CD4-positive, alpha-beta T cell treated with Interleukin-21 for 1 hour (primary cell): ENCODE results near the gene P2RX7.
"Not testable (repeated sequence)": the region's sequence is repeated elsewhere in the genome, so short reads cannot be mapped to it uniquely, and the experiment has no call there.

Experiments used
- DNase-seq: peaks from one replicate; pipeline ENCODE4 v3.0.0-alpha.2; 2020

The P2RX7 gene

GRCh38 chr12:121139286-121139685 is 6.6 kb downstream of the P2RX7 start:
- DNase-seq, result no peak

GRCh38 chr12:121142171-121142950 is 9.7 kb downstream of the P2RX7 start:
- DNase-seq, result no peak

- DNase-seq, result no peak
Observed at GRCh38 chr12:121144416-121144914, 11.8 kb downstream of the P2RX7 start.

- no peak for DNase-seq
Observed at GRCh38 chr12:121145221-121145620, 12.5 kb downstream of the P2RX7 start.

GRCh38 chr12:121149289-121149688 is 16.6 kb downstream of the P2RX7 start:
- not testable (repeated sequence) for DNase-seq

- DNase-seq, result no peak
Observed at GRCh38 chr12:121154793-121155375, 22.2 kb downstream of the P2RX7 start.

- no peak for DNase-seq
Observed at GRCh38 chr12:121156365-121156764, 23.7 kb downstream of the P2RX7 start.

- DNase-seq, result no peak
Observed at GRCh38 chr12:121158085-121158484, 25.4 kb downstream of the P2RX7 start.

- DNase-seq, result not testable (repeated sequence)
Observed at GRCh38 chr12:121158728-121159351, 26.2 kb downstream of the P2RX7 start.

- DNase-seq, result no peak
Observed at GRCh38 chr12:121159467-121160307, 27.0 kb downstream of the P2RX7 start.

- DNase-seq, result no peak
Observed at GRCh38 chr12:121162384-121162783, 29.7 kb downstream of the P2RX7 start.

GRCh38 chr12:121162985-121163384 is 30.3 kb downstream of the P2RX7 start:
- DNase-seq, result no peak

GRCh38 chr12:121164839-121165238 is 32.2 kb downstream of the P2RX7 start:
- DNase-seq, result not testable (repeated sequence)

GRCh38 chr12:121165316-121165715 is 32.6 kb downstream of the P2RX7 start:
- DNase-seq, result no peak

GRCh38 chr12:121166356-121166755 is 33.7 kb downstream of the P2RX7 start:
- no peak for DNase-seq

- DNase-seq, result no peak
Observed at GRCh38 chr12:121167232-121167820, 34.6 kb downstream of the P2RX7 start.

- DNase-seq, result no peak
Observed at GRCh38 chr12:121167951-121168350, 35.3 kb downstream of the P2RX7 start.

- no peak for DNase-seq
Observed at GRCh38 chr12:121170151-121170550, 37.5 kb downstream of the P2RX7 start.

GRCh38 chr12:121170611-121171260 is 38.1 kb downstream of the P2RX7 start:
- no peak for DNase-seq

- DNase-seq, result no peak
Observed at GRCh38 chr12:121172145-121172544, 39.5 kb downstream of the P2RX7 start.

GRCh38 chr12:121175383-121176119 is 42.9 kb downstream of the P2RX7 start:
- peak; percentile 9 for DNase-seq
